Upper lobe of right lung (tissue), 1 donor: ENCODE results near the gene ARHGAP6. TPM values are rescaled to one million over a fixed set of nuclear protein-coding genes. Genes with fewer than 3 reads are reported as not detected.

Source experiments
- ATAC-seq: fragments of 200-7000 bp; cut with Tn5 transposase; one replicate; pipeline ENCODE4 v1.9.1; 2020; ENCODE audit warnings: mild to moderate bottlenecking, moderate library complexity
- DNase-seq: peaks from one replicate; pipeline ENCODE4 v3.0.0-alpha.2; 2020
- H3K27ac ChIP-seq: fragments of 200-600 bp; one replicate; pipeline ENCODE4 v1.8.0; 2022
- H3K27me3 ChIP-seq: fragments of 200-600 bp; one replicate; pipeline ENCODE4 v1.8.0; 2022; ENCODE audit warnings: mild to moderate bottlenecking
- H3K36me3 ChIP-seq: fragments of 200-600 bp; one replicate; pipeline ENCODE4 v1.8.0; 2022
- H3K4me1 ChIP-seq: fragments of 200-600 bp; one replicate; pipeline ENCODE4 v1.8.0; 2022
- H3K4me3 ChIP-seq: fragments of 200-600 bp; one replicate; pipeline ENCODE4 v1.8.0; 2022; ENCODE audit warnings: mild to moderate bottlenecking
- H3K9me3 ChIP-seq: fragments of 200-600 bp; one replicate; pipeline ENCODE4 v1.8.0; 2022
- intact Hi-C: fragments of 100-400 bp; cut with DNase I; formaldehyde crosslinking; loops from one replicate; pipeline ENCODE4 v1.11.0; 2022
- microRNA-seq: library from miRNA; unstranded; fragments of <30 nt; microRNA quantifications from one replicate; pipeline ENCODE4 v1.2.0, GENCODE V29; 2020; ENCODE audit warnings: borderline microRNAs expressed
- total RNA-seq: library from RNA; stranded (reverse); fragmentation: NEBNext Ultra II Directional; extraction: Animal tissue kit (Norgen Biotek cat#: 25700); gene quantifications from one replicate; pipeline ENCODE4 v1.2.1, GENCODE V29; 2021
- TF ChIP-seq, protein P1 (sequence below): fragments of 200-600 bp; IDR thresholded peaks from one replicate; pipeline ENCODE4 v1.8.0; 2022; ENCODE audit warnings: antibody characterized with exemption
- donor health status: DM: no; HTN: yes; CAD: no; lungs with severe emphysema.

ARHGAP6 gene
- total RNA-seq, 1 donor from 2014 or later = 17.1 TPM

DNA sequence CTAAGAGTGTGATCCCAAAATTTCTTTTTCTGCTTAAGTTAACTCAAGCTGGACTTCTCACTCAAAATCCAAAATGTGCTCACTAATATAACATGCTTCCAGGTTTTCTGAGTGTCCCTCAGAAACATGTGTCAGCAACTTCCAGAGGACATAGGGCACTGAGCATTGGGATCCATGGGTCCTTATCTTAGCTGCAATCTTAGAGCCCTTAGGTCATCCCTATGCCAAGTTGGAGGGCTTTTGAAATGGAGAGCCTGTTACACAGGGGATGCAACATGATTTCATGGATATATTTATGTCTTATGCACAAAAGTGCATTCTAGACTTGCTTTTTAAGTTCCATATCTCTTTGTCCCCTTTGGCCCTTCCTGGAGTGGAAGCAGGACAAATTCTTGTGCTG is 566.3 kb downstream of the ARHGAP6 start:
- H3K36me3 ChIP-seq = no peaks in the 10 kb centered on the region
- no peak for DNase-seq
- TF ChIP-seq, protein P1, sequence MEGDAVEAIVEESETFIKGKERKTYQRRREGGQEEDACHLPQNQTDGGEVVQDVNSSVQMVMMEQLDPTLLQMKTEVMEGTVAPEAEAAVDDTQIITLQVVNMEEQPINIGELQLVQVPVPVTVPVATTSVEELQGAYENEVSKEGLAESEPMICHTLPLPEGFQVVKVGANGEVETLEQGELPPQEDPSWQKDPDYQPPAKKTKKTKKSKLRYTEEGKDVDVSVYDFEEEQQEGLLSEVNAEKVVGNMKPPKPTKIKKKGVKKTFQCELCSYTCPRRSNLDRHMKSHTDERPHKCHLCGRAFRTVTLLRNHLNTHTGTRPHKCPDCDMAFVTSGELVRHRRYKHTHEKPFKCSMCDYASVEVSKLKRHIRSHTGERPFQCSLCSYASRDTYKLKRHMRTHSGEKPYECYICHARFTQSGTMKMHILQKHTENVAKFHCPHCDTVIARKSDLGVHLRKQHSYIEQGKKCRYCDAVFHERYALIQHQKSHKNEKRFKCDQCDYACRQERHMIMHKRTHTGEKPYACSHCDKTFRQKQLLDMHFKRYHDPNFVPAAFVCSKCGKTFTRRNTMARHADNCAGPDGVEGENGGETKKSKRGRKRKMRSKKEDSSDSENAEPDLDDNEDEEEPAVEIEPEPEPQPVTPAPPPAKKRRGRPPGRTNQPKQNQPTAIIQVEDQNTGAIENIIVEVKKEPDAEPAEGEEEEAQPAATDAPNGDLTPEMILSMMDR = no peak
- no peaks in the 10 kb centered on the region for H3K27me3 ChIP-seq
- H3K4me3 ChIP-seq = no peak overlapping the region
- H3K9me3 ChIP-seq = no peaks in the 10 kb centered on the region
- no peaks in the 10 kb centered on the region for H3K4me1 ChIP-seq
- intact Hi-C loops = no loop called here
- no peak for ATAC-seq
- H3K27ac ChIP-seq = no peak overlapping the region

GRCh38 chrX:11097933-11098332 is 567.8 kb downstream of the ARHGAP6 start:
- Histone ChIP-seq H3K27me3 (no peaks in the 10 kb centered on the region), H3K27ac (no peak overlapping the region), H3K4me3 (no peak overlapping the region), H3K4me1 (no peaks in the 10 kb centered on the region), H3K36me3 (no peaks in the 10 kb centered on the region), H3K9me3 (no peaks in the 10 kb centered on the region)
- TF ChIP-seq, protein P1 = no peak
- ATAC-seq (no peak), DNase-seq (no peak)
- intact Hi-C loops = no loop called here

DNA sequence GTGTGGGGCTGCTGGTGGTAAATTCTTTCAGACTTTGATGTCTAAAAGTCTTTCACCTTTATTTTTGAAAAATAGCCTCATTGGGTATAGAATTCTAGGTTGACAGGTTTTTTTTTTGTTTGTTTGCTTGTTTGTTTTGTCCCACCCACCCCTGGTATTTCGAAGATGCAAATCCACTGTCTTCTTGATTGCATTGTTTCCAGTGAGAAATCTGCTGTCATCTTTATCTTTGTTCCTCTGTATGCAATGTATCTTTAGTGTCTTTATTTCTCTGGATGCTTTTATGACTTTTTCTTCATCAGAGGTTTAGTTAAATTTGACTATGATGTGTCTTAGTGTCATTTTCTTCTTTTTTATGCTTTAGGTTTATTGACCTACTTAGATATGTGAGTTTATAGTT is 575.9 kb downstream of the ARHGAP6 start:
- DNase-seq = no peak
- Histone ChIP-seq H3K36me3 (no peaks in the 10 kb centered on the region), H3K4me1 (no peaks in the 10 kb centered on the region), H3K9me3 (no peaks in the 10 kb centered on the region), H3K4me3 (no peak overlapping the region), H3K27ac (no peak overlapping the region), H3K27me3 (no peaks in the 10 kb centered on the region)
- no peak for ATAC-seq
- intact Hi-C loops = no loop called here
- TF ChIP-seq, protein P1 = no peak

Small RNA genes within 50 kb of the gene (microRNA-seq; reads per million reads assigned to microRNA genes)
- 2.8 reads per million, percentile 19 among the genes with 10 or more reads in this experiment for gene MIR548AX

Other genes starting within 250 kb of the ARHGAP6 start
- gene MSL3, start 92.3 kb upstream of the ARHGAP6 start, total RNA-seq = 27.7 TPM